ENCODE results near the gene RBMS3.
"Not testable (repeated sequence)": the region's sequence is repeated elsewhere in the genome, so short reads cannot be mapped to it uniquely, and the experiment has no call there.

Gene RBMS3

DNA sequence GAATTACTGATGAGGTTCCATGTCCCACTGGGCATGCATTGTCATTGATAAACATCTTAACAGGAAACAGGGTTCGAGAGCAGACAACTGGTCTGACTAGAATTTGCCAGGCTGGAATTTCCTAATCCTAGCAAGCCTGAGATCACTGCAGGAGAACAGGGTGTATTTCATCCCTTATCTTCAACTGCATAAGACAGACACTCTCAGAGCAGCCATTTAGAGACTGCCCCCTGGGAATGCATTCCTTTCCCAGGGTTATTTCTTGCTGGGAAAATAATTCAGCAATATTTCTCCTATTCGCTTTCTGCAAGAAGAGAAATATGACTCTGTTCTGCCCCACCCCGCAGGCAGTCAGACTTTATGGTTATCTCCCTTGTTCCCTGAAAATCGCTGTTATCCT lies 113.1 kb downstream of the RBMS3 start:
- not testable (repeated sequence) for DNase-seq

GRCh38 chr3:29397406-29397805 lies 116.5 kb downstream of the RBMS3 start:
- DNase-seq = no peak

DNA sequence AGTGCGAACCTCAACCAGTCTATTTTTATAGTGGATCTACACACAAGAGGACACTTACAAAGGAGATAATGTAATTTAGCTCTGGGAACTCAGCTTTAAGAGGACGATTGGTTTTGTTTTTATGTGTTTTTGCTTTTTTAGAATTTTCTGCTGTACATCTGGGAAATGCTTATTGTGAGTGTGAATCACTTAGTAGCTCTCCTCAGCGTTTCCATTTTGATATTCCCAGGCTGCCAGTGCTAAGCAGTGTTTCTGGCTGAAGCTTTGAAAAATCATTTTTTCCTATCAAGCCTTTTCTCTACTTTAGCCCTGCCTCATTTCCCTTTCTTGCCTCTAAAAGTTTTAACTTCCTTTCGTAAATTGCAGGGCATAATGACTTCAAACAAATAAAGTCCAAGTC lies 117.9 kb downstream of the RBMS3 start:
- DNase-seq = no peak

GRCh38 chr3:29406291-29406832 lies 125.5 kb downstream of the RBMS3 start:
- DNase-seq = no peak

GRCh38 chr3:29408676-29409075 lies 127.8 kb downstream of the RBMS3 start:
- DNase-seq = no peak

DNA sequence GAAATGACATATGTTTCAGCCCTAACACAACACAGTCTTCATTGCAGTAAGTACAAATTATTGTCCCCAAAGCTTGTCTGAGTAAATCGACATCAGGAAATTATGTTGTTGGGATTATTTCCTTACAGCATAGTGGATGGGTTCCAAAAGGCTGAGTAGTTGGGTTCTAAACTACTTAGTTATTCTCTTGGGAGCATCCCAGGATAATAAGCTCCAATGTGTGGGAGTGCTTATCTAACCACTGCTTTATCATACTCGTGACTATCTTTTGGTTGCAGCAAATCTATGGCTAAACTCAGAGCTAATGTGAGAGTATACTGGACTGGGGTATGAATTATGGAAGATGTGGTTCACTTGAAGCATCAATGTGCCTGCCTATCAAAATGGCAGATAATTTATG lies 128.5 kb downstream of the RBMS3 start:
- no peak for DNase-seq

- no peak for DNase-seq
These were observed 129.3 kb downstream of the RBMS3 start for GRCh38 chr3:29410220-29410619.

- no peak for DNase-seq
These were observed 130.0 kb downstream of the RBMS3 start for GRCh38 chr3:29410660-29411405.

- no peak for DNase-seq
These were observed 131.2 kb downstream of the RBMS3 start for GRCh38 chr3:29412110-29412509.

- no peak for DNase-seq
These were observed 133.8 kb downstream of the RBMS3 start for GRCh38 chr3:29414468-29415224.

- DNase-seq = no peak
These were observed 134.8 kb downstream of the RBMS3 start for GRCh38 chr3:29415482-29416223.

DNA sequence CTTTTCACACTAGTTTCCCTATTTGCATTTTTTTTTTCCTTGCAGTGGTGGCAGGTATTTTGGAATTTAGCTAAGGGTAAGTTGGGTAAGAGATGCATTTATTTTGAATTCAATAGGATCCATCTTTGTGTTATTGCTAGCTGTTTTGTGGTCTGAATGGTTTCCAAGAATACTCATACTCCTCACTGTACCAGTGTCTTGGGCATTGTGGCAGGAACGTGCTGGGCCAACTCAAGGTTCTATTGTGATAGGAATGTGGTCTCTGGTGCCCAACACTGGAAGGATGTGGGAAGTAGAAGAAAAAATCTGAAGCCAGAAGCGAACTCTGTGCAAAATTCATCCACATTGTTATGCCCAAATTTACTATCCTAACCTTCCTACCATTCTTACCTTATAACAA lies 135.6 kb downstream of the RBMS3 start:
- no peak for DNase-seq

DNA sequence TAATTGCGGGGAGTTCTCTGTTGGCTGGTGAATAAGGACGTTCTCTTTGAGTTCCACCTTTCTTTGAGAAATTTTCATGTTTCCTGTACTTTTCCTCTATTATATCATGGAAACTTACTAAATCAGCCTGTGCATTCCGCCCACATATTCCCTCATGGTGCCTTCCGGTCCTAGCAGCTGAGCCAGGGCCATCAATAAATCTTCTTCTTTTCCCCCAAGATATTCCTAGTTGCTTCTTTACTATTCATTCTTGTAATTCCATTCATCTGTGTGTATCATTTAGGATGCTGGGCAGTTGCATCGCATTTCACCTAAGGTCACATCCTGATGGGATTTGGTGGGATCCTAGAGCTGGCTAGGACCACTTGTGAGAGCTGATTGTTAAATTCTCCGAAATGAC lies 139.2 kb downstream of the RBMS3 start:
- no peak for DNase-seq

DNA sequence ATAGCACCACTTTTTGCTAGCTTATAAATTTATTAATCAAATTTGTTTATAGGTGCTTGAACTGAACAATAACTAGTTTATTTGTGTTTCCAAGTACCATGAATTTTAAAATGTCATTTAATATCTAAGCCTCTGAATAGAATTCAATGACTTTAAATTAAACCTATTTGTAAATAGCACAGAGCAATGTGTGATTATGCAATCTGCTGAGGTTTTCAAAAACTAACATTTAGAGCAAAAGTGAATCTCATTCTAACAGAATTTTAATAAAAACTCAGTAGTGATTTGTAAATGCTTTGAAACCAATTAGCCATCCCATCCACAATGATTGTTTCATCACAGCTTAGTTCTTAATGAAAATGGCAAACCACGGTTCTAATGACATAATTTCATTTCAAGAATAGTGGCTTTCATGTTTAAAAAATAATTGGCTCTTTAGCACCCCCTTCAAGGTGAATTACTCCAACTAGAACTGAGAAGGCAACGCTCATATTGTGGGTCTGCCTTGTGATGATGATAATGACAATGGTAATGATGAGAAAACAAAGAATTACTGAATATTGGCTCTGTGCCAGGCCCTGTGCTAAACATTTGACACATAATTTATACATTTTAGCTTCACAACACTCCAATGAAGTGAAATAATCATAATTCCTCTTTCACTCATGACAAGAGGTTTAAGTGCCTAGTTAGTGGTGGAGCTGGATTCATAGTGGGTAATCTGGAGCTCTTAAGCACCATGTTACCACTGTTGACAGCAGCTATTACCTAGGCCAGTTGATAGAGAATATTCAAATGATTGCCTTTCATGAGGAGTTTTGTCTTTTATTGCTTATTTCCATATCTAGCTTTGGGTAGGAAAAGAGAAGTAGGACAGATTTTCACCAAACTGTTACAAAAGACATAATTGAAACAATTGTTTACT lies 145.7 kb downstream of the RBMS3 start:
- DNase-seq = no peak

DNA sequence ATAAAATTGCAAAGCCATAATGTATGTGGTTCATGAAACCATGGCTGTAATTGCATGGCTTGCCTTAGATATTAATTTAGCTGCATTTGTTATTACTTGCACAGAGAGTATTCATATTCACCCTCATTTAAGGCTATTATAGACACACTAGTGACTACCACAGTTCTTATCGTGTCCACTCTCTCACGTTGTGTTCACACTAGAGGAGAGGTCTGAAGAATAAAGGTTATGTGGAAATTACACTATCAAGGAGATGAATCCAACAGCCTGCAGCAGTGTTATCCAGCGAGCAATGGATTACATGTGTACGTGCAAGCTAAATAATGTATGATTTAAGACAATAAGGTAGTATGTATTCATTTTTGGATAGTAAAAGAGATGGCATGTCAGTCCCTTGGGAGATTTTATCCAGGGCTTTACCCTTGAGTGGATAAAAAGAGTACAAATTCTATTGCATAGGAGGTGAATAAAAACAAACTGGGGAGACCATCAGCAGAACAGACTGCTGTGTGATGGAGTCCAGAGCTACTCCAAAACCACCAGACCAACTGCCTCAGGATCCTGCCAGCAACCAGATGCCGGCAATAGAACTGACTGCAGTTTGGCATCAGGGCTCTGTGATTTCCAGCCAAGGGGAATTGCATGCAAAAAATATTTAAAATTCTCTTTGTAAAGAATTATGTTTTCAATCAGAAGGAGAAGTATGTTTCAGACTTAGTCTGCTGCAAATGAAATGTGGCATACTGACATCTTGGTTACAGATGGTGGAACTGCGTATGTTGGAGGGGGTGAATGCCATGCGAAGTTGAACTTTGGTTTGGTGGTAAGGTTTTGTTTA lies 146.6 kb downstream of the RBMS3 start:
- no peak for DNase-seq

DNA sequence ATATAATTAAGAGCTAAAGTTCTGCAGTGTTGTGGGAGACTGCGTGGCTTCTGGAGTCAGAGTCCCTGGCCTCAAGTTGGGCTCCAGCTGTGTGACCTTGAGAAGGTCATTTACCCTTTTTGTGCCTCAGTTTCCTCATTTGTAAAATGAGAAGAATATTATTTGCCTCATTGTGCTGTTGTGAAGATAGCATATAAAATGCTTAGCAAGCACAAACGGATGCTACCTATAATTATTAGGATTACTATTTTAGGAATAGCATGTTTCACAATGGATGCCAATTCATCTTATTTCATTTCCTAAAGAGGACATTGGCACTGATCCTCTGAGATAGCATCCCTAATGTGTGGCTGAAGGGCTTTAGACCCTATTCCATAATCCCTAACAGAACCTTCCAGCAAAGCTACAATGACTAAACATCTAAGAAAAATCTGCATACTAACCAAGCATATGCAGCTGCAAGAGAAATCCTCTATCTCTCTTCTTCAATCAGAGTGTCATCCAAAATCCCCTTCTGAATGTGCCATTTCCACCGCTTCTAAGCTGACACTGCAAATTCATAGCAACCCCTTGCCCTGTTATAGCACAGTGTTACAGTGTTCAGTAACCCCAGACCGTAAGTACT lies 148.3 kb downstream of the RBMS3 start:
- no peak for DNase-seq

- DNase-seq = no peak
These were observed 149.7 kb downstream of the RBMS3 start for GRCh38 chr3:29430558-29430971.

DNA sequence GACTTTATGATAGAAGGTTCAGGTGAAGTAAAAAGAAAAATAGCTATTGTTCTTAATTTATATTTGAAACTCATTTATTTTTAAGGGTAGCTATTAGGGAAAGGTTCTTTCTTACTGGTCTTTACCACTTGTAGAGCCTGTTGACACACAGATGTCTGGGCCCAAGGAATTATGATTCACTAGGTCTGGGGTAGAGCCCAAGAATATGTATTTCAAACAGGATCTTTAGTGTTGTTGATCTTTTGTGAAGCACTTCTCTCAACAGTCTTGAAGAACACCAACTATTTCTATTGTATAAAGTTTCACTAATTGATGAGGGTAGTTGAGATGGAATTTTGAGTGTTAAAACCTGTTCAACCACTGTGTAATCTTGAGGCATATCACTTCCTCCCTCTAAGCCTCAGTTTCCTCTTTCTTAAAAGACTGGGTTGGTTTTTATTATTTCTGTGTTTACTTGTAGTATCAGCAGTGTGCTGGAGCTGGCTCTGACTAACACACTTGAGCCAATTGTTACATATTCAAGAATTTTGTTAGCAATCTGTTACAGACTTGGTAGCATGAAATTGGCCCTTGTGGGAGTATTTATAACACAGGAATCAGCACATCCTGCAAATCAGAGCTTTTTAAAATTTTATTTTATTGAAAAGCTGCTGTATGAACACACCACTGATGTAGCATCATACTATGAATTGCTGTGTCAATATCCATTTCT lies 155.9 kb downstream of the RBMS3 start:
- DNase-seq = no peak

- no peak for DNase-seq
These were observed 157.7 kb downstream of the RBMS3 start for GRCh38 chr3:29438580-29438979.
